ENCODE results near the gene CKM. TPM values are rescaled to one million over a fixed set of nuclear protein-coding genes. Genes with fewer than 3 reads are reported as not detected.

CKM gene
- total RNA-seq (0.40 and 1.3 TPM in 2 replicates), polyA plus RNA-seq (0.39 and 1.0 TPM in 2 replicates)

DNA sequence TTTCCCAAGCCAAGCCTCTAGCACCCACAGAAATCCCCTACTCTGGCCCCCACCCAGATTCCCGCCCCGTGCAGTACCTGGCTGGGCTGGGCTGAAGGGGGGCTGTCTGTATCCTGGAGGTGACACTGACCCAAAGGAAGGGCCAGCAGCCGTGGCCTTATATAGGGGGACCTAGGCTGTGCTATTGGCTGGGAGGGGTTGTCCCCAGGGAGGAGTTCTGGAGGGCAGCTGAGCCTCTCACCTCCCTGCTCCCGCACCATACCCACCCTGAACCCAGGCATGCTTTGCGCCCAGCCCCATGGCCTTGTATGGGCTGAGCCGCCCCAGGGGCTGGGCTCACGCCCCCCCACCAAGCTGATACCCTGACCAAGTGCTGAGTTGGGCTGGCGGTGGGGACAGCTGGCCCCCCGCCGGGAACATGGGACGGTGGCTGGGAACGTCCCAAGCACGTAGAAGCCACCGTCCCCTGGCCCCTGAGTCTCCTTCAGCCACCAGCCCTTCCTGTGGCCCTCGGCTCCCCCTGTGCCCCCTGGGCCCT is at the start of gene CKM:
TSS of gene CKM (minus strand) at position 132 of the 538 bp plus-strand sequence. CDS start 3,162 bp downstream, outside the sequence.
- DNase-seq (ENCODE audit: low spot score): no peak
- H2AFZ ChIP-seq: peak within 1 kb of the TSS; percentile 60
- H3K27me3 ChIP-seq: peaks cover 7% of the 10 kb centered on the region
- H3K36me3 ChIP-seq (replicated peaks; ENCODE audit: insufficient read depth, low read depth): no peaks in the 10 kb centered on the region
- H4K20me1 ChIP-seq (ENCODE audit: insufficient read depth, poor library complexity, severe bottlenecking): no peaks in the 10 kb centered on the region
- H3K4me1 ChIP-seq (ENCODE audit: insufficient read depth): peaks cover 12% of the 10 kb centered on the region
- H3K4me2 ChIP-seq: peak within 1 kb of the TSS; percentile 84
- WGBS (ENCODE audit: low lambda C conversion rate, missing lambda C conversion rate): 72% methylated on average over 4 of the region's 15 CpGs
- H3K9me3 ChIP-seq (ENCODE audit: low read depth): no peaks in the 10 kb centered on the region
- no peaks in the 10 kb centered on the region for H3K9me2 ChIP-seq (replicated peaks; ENCODE audit: insufficient read depth)
- no peak within 1 kb of the TSS for H3K27ac ChIP-seq
- TF ChIP-seq, protein P1, sequence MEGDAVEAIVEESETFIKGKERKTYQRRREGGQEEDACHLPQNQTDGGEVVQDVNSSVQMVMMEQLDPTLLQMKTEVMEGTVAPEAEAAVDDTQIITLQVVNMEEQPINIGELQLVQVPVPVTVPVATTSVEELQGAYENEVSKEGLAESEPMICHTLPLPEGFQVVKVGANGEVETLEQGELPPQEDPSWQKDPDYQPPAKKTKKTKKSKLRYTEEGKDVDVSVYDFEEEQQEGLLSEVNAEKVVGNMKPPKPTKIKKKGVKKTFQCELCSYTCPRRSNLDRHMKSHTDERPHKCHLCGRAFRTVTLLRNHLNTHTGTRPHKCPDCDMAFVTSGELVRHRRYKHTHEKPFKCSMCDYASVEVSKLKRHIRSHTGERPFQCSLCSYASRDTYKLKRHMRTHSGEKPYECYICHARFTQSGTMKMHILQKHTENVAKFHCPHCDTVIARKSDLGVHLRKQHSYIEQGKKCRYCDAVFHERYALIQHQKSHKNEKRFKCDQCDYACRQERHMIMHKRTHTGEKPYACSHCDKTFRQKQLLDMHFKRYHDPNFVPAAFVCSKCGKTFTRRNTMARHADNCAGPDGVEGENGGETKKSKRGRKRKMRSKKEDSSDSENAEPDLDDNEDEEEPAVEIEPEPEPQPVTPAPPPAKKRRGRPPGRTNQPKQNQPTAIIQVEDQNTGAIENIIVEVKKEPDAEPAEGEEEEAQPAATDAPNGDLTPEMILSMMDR (IDR thresholded peaks at IDR 0.05; ENCODE audit: poor library complexity): no peak
- TF ChIP-seq EZH2 (IDR thresholded peaks at IDR 0.05; ENCODE audit: borderline replicate concordance): no peak
- no peak for TF ChIP-seq EZH2phosphoT487 (IDR thresholded peaks at IDR 0.05; ENCODE audit: low read depth, severe bottlenecking, unreplicated experiment)
- no peaks in the 10 kb centered on the region for H3K79me2 ChIP-seq
- H3K4me3 ChIP-seq: peak within 1 kb of the TSS; percentile 33

DNA sequence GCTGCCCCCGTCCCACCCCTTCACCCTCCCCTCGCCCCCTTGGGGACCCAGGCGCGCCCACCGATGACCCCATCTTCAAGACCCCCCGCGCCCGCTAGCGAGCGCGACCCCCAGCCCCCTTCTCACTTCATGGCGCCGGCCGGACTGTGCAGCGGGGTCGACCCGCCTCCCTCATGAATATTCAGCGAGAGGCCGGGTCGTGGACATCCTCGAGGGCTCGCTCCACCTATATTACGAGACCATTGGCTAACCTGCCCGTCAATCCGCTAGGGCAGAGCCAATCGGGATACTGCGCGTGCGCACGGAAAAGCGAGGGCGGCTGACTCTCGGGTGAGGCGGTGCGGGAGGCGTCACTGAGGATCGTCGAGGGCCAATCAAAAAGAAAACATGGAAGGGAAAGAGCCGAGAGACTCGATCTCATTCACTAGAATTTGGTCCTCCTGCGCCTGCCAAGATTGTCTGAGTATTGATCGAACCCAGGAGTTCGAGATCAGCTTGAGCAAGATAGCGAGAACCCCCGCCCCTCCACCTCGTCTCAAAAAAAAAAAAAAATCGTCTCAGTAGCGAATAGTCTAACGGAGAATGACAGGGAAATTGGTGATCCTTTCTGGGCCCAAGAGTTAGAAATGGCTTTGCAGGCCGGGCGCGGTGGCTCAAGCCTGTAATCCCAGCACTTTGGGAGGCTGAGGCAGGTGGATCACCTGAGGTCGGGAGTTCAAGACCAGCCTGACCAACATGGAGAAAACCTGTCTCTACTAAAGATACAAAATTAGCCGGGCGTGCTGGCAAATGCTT is 47.9 kb upstream of the CKM start, which contains the start of gene ERCC2:
TSS of gene ERCC2 (minus strand) at position 164 of the 795 bp plus-strand sequence. CDS start at position 131, 33 bp downstream.
- TF ChIP-seq EZH2phosphoT487 (IDR thresholded peaks at IDR 0.05; ENCODE audit: low read depth, severe bottlenecking, unreplicated experiment) (no peak), EZH2 (IDR thresholded peaks at IDR 0.05; ENCODE audit: borderline replicate concordance) (no peak)
- Histone ChIP-seq H3K36me3 (replicated peaks; ENCODE audit: insufficient read depth, low read depth) (no peaks in the 10 kb centered on the region), H3K9me2 (replicated peaks; ENCODE audit: insufficient read depth) (no peaks in the 10 kb centered on the region), H2AFZ (peak within 1 kb of the TSS; percentile 71), H3K4me2 (peak within 1 kb of the TSS; percentile 89), H3K27me3 (no peaks in the 10 kb centered on the region), H3K9me3 (ENCODE audit: low read depth) (no peaks in the 10 kb centered on the region), H3K4me3 (peak within 1 kb of the TSS; percentile 56), H4K20me1 (ENCODE audit: insufficient read depth, poor library complexity, severe bottlenecking) (no peaks in the 10 kb centered on the region), H3K4me1 (ENCODE audit: insufficient read depth) (no peaks in the 10 kb centered on the region), H3K79me2 (peaks cover 10% of the 10 kb centered on the region), H3K27ac (peak within 1 kb of the TSS; percentile 80)
- WGBS (ENCODE audit: low lambda C conversion rate, missing lambda C conversion rate): 7% methylated on average over 49 of the region's 55 CpGs
- peak; percentile 99 for DNase-seq (ENCODE audit: low spot score)

DNA sequence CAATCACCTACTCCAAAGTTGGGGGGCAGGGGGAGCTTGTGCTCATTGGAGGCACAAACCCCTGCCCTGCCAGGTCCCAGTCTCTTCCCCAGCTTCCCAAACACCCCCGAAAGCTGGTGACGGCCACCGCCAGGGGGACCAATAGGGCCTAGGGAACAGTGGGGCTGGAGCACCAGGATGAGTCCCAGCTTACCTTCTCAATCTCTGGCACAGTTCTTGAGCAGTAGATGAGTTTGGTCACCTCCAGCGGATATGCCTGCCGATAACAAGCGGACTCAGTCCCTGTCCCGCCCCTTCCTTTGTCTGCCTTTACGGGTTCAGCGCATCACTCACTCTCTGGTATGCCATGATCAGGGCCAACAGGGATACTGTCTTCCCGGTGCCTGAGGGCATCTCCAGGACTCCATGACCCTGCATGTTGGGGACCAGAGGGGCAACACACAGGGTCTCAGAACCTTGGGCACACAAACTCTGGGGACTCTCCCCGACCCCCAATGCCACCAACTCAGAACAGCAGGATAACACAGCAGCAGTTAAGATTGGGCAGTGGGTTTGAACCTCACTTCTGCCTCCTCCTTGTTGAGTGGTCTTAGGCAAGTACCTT is 46.2 kb upstream of the CKM start:
- 97% methylated on average over 11 of the region's 11 CpGs for WGBS (ENCODE audit: low lambda C conversion rate, missing lambda C conversion rate)
- H2AFZ ChIP-seq: no peak overlapping the region
- H3K9me3 ChIP-seq (ENCODE audit: low read depth): no peaks in the 10 kb centered on the region
- no peak overlapping the region for H3K4me2 ChIP-seq
- no peak for TF ChIP-seq EZH2 (IDR thresholded peaks at IDR 0.05; ENCODE audit: borderline replicate concordance)
- H3K36me3 ChIP-seq (replicated peaks; ENCODE audit: insufficient read depth, low read depth): no peaks in the 10 kb centered on the region
- no peaks in the 10 kb centered on the region for H4K20me1 ChIP-seq (ENCODE audit: insufficient read depth, poor library complexity, severe bottlenecking)
- DNase-seq (ENCODE audit: low spot score): no peak
- H3K4me3 ChIP-seq: no peak overlapping the region
- no peaks in the 10 kb centered on the region for H3K9me2 ChIP-seq (replicated peaks; ENCODE audit: insufficient read depth)
- peaks cover 10% of the 10 kb centered on the region for H3K79me2 ChIP-seq
- H3K27me3 ChIP-seq: no peaks in the 10 kb centered on the region
- H3K4me1 ChIP-seq (ENCODE audit: insufficient read depth): no peaks in the 10 kb centered on the region
- H3K27ac ChIP-seq: no peak overlapping the region

DNA sequence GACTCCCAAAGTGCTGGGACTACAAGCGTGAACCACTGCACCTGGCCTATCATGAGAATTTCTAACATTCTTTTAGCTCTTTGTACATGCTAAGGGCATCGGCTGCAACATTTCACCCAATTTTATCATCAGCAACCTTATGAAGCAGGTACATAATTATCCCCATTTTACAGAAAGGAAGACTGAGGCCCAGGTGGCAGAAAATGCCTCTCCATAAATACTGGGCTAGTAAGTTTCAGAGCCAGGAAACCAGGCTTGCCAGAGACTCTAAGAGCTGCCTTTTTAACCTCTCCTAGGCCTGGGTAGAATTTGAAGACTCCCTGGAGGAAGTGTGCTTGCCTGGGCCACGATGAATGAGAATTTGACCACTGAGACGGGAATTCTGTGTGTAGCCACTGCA is 45.5 kb upstream of the CKM start:
- no peaks in the 10 kb centered on the region for H3K36me3 ChIP-seq (replicated peaks; ENCODE audit: insufficient read depth, low read depth)
- H3K27me3 ChIP-seq: no peaks in the 10 kb centered on the region
- no peak overlapping the region for H3K4me3 ChIP-seq
- TF ChIP-seq EZH2phosphoT487 (IDR thresholded peaks at IDR 0.05; ENCODE audit: low read depth, severe bottlenecking, unreplicated experiment): no peak
- no peak for TF ChIP-seq EZH2 (IDR thresholded peaks at IDR 0.05; ENCODE audit: borderline replicate concordance)
- TF ChIP-seq, protein P1 (IDR thresholded peaks at IDR 0.05; ENCODE audit: poor library complexity): no peak
- no peak for DNase-seq (ENCODE audit: low spot score)
- no peaks in the 10 kb centered on the region for H3K4me1 ChIP-seq (ENCODE audit: insufficient read depth)
- peaks cover 10% of the 10 kb centered on the region for H3K79me2 ChIP-seq
- no peaks in the 10 kb centered on the region for H4K20me1 ChIP-seq (ENCODE audit: insufficient read depth, poor library complexity, severe bottlenecking)
- H2AFZ ChIP-seq: no peak overlapping the region
- 93% methylated on average over 4 of the region's 4 CpGs for WGBS (ENCODE audit: low lambda C conversion rate, missing lambda C conversion rate)
- H3K9me2 ChIP-seq (replicated peaks; ENCODE audit: insufficient read depth): no peaks in the 10 kb centered on the region
- H3K9me3 ChIP-seq (ENCODE audit: low read depth): no peaks in the 10 kb centered on the region
- no peak overlapping the region for H3K27ac ChIP-seq
- no peak overlapping the region for H3K4me2 ChIP-seq

All from hepatocyte (in vitro differentiated cells).